Cardiac fibroblast (primary cell): ENCODE data around the gene OR1Q1.

Experiments used
- DNase-seq, 2 donors: peaks; one replicate each; pipeline versions ENCODE4 v3.0.0 to v3.0.0-alpha.2; 2010; ENCODE audit warnings: low read depth in 2 of 2
- H3K4me3 ChIP-seq, 2 donors: replicated peaks in 1 of 2; 1 replicate in 1 of 2; 2 replicates in 1 of 2; pipeline ENCODE4 v1.5.1; 2011; ENCODE audit warnings: low read depth in 2 of 2, low read length in 2 of 2, mild to moderate bottlenecking in 2 of 2, moderate library complexity in 1 of 2
- TF ChIP-seq, protein P1 (sequence below): IDR thresholded peaks from one replicate; pipeline ENCODE4 v1.5.1; 2011; ENCODE audit warnings: low read depth, mild to moderate bottlenecking, low read length, inconsistent platforms

OR1Q1 gene

GRCh38 chr9:122606587-122606986 is 8.0 kb upstream of the OR1Q1 start:
- no peak for DNase-seq
- TF ChIP-seq, protein P1, sequence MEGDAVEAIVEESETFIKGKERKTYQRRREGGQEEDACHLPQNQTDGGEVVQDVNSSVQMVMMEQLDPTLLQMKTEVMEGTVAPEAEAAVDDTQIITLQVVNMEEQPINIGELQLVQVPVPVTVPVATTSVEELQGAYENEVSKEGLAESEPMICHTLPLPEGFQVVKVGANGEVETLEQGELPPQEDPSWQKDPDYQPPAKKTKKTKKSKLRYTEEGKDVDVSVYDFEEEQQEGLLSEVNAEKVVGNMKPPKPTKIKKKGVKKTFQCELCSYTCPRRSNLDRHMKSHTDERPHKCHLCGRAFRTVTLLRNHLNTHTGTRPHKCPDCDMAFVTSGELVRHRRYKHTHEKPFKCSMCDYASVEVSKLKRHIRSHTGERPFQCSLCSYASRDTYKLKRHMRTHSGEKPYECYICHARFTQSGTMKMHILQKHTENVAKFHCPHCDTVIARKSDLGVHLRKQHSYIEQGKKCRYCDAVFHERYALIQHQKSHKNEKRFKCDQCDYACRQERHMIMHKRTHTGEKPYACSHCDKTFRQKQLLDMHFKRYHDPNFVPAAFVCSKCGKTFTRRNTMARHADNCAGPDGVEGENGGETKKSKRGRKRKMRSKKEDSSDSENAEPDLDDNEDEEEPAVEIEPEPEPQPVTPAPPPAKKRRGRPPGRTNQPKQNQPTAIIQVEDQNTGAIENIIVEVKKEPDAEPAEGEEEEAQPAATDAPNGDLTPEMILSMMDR: no peak
- H3K4me3 ChIP-seq: no peak overlapping the region

- TF ChIP-seq, protein P1: no peak
Measured at GRCh38 chr9:122609804-122610203, 4.7 kb upstream of the OR1Q1 start.

GRCh38 chr9:122619996-122620395 is 5.5 kb downstream of the OR1Q1 start:
- H3K4me3 ChIP-seq: no peak overlapping the region
- TF ChIP-seq, protein P1: no peak
- DNase-seq: no peak

More at GRCh38 chr9:122609804-122610203, 4.7 kb upstream of the OR1Q1 start:
- DNase-seq: no peak
- H3K4me3 ChIP-seq: no peak overlapping the region

DNA sequence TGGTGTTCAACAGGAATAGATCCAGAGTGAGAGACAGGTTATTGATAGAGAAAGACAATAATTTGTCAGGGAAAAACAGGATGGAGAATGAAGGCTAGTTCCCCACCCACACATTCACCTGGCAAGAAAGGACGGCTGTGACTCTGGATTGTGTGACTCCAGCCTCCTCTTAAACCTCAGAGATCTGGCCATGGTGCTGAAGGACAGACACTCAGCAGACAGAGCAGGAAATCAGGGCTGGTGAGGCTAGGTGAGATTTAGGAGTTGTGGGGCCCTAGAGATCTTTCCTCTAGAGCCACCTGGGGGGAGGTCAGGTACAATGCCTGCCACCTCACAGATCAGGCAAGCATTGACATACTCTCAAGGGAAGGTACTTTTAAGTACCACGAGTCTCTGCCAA is 27.7 kb downstream of the OR1Q1 start:
- DNase-seq: peak in 1 of 2 donors; percentile 15
- H3K4me3 ChIP-seq: no peak overlapping the region
- TF ChIP-seq, protein P1: no peak

DNA sequence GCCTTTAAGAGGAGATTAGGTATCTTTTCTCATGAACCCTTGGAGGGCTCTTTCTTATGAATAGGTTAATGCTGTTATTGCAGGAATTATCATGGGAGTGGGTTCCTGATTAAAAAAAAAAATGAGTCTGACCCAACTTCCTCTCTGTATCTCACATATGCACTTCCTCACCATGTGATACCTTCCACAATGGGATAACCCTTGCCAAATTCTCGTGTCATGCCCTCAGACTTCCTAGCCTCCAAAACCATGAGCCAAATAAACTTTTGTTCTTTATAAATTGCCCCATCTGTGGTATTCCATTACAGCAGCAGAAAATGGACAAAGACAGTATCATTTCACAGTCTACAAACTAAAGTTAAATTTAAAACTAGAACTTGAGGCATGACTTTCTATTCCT is 41.8 kb downstream of the OR1Q1 start:
- no peak overlapping the region for H3K4me3 ChIP-seq
- TF ChIP-seq, protein P1: no peak
- DNase-seq: peak in 1 of 2 donors; percentile 8

DNA sequence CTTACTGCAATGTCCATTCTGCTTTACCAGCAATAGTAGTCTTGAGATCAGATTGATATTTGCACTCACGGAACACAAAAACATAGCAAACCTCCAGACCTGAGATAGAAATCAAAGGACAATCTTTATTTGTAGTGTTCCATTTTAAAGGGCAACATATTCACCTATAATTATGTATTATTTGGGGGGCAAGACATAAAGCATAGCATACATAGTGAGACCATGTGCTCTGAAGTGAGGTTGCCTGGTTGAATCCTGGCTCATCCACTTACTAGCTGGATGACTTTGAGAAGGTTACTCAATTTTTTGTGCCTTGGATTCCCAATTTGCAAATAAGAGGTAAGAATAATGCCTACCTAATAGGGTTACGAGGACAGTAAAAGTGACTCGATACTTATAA is 43.0 kb downstream of the OR1Q1 start, which contains the start of gene OR1B1:
TSS of gene OR1B1 (minus strand) at position 101 of the 400 bp plus-strand sequence.
- TF ChIP-seq, protein P1: no peak
- no peak for DNase-seq
- no peak within 1 kb of the TSS for H3K4me3 ChIP-seq

DNA sequence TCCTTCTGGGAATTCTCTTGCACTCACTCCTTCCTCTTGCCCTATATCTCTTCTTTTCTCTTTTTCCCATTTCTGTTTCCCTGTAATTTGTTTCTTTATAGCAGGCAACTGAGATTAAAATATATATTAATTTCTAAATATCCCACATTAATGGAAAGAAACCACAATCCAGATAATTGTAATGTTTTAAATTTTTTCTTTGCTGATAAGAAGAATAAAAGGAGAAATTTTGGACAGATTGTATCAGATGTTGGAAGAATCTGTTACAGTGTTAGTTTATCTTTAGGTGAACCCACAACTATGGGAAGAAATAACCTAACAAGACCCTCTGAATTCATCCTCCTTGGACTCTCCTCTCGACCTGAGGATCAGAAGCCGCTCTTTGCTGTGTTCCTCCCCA is 46.9 kb downstream of the OR1Q1 start, which contains the start of gene OR1L1:
TSS of gene OR1L1 (plus strand) at position 301 of the 400 bp plus-strand sequence. CDS start at position 301, 0 bp downstream.
- no peak for DNase-seq
- TF ChIP-seq, protein P1: no peak
- H3K4me3 ChIP-seq: no peak within 1 kb of the TSS
